ENCODE results near the gene PRPF8. TPM values are rescaled to one million over a fixed set of nuclear protein-coding genes. Genes with fewer than 3 reads are reported as not detected.
A peak's percentile ranks its signal among the peaks of the same experiment; 100 is the strongest.
"Not testable (repeated sequence)": the region's sequence is repeated elsewhere in the genome, so short reads cannot be mapped to it uniquely, and the experiment has no call there.

The PRPF8 gene
- total RNA-seq, 1 donor from 2014 or later: 378 TPM

GRCh38 chr17:1711804-1712203 lies 27.1 kb upstream of the PRPF8 start:
- no peak overlapping the region for H3K27ac Mint-ChIP-seq
- peaks cover 4% of the 10 kb centered on the region for H3K27me3 Mint-ChIP-seq
- DNase-seq (ENCODE audit: low spot score, unreplicated experiment): no peak
- peaks cover 6% of the 10 kb centered on the region for H3K36me3 Mint-ChIP-seq (ENCODE audit: insufficient read depth)
- H3K4me1 Mint-ChIP-seq (ENCODE audit: low read depth): peaks cover 18% of the 10 kb centered on the region
- H3K9me3 Mint-ChIP-seq (ENCODE audit: low read depth): no peaks in the 10 kb centered on the region
- TF ChIP-seq CTCF (IDR thresholded peaks at IDR 0.05; ENCODE audit: unreplicated experiment): no peak
- H3K4me3 Mint-ChIP-seq (ENCODE audit: low read depth): peak overlapping the region; percentile 9

GRCh38 chr17:1710807-1711553 lies 26.3 kb upstream of the PRPF8 start:
- peak overlapping the region; percentile 67 for H3K27ac Mint-ChIP-seq
- DNase-seq (ENCODE audit: low spot score, unreplicated experiment): no peak
- H3K4me1 Mint-ChIP-seq (ENCODE audit: low read depth): peaks cover 18% of the 10 kb centered on the region
- peak overlapping the region; percentile 72 for H3K4me3 Mint-ChIP-seq (ENCODE audit: low read depth)
- peaks cover 6% of the 10 kb centered on the region for H3K36me3 Mint-ChIP-seq (ENCODE audit: insufficient read depth)
- no peaks in the 10 kb centered on the region for H3K9me3 Mint-ChIP-seq (ENCODE audit: low read depth)
- H3K27me3 Mint-ChIP-seq: peaks cover 4% of the 10 kb centered on the region
- no peak for TF ChIP-seq CTCF (IDR thresholded peaks at IDR 0.05; ENCODE audit: unreplicated experiment)

- TF ChIP-seq CTCF (IDR thresholded peaks at IDR 0.05; ENCODE audit: unreplicated experiment): no peak
- H3K36me3 Mint-ChIP-seq (ENCODE audit: insufficient read depth): peaks cover 6% of the 10 kb centered on the region
- peaks cover 9% of the 10 kb centered on the region for H3K27me3 Mint-ChIP-seq
- peak within 1 kb of the TSS; percentile 67 for H3K27ac Mint-ChIP-seq
- H3K4me3 Mint-ChIP-seq (ENCODE audit: low read depth): peak within 1 kb of the TSS; percentile 72
- H3K4me1 Mint-ChIP-seq (ENCODE audit: low read depth): peaks cover 18% of the 10 kb centered on the region
- peak; percentile 46 for DNase-seq (ENCODE audit: low spot score, unreplicated experiment)
- H3K9me3 Mint-ChIP-seq (ENCODE audit: low read depth): no peaks in the 10 kb centered on the region
Observed at GRCh38 chr17:1709971-1710806, 25.5 kb upstream of the PRPF8 start, which contains the start of gene TLCD2. TLCD2 (minus strand) TSS chr17:1710377; CDS start chr17:1710242, 135 bp downstream.

- H3K36me3 Mint-ChIP-seq (ENCODE audit: insufficient read depth): peaks cover 6% of the 10 kb centered on the region
- peaks cover 14% of the 10 kb centered on the region for H3K4me1 Mint-ChIP-seq (ENCODE audit: low read depth)
- no peak for DNase-seq (ENCODE audit: low spot score, unreplicated experiment)
Observed at GRCh38 chr17:1709403-1709951, 24.8 kb upstream of the PRPF8 start.

GRCh38 chr17:1708791-1709346 lies 24.2 kb upstream of the PRPF8 start:
- Mint-ChIP-seq H3K4me3 (ENCODE audit: low read depth) (peak overlapping the region; percentile 58), H3K27me3 (peaks cover 17% of the 10 kb centered on the region)
- not testable (repeated sequence) for DNase-seq (ENCODE audit: low spot score, unreplicated experiment); H3K36me3 Mint-ChIP-seq (ENCODE audit: insufficient read depth); H3K4me1 Mint-ChIP-seq (ENCODE audit: low read depth); H3K9me3 Mint-ChIP-seq (ENCODE audit: low read depth); H3K27ac Mint-ChIP-seq

More at GRCh38 chr17:1709403-1709951, 24.8 kb upstream of the PRPF8 start:
- no peaks in the 10 kb centered on the region for H3K9me3 Mint-ChIP-seq (ENCODE audit: low read depth)
- no peak overlapping the region for H3K27ac Mint-ChIP-seq
- H3K27me3 Mint-ChIP-seq: peaks cover 14% of the 10 kb centered on the region
- peak overlapping the region; percentile 58 for H3K4me3 Mint-ChIP-seq (ENCODE audit: low read depth)
- TF ChIP-seq CTCF (IDR thresholded peaks at IDR 0.05; ENCODE audit: unreplicated experiment): no peak

Data from progenitor cell of endocrine pancreas (in vitro differentiated cells).